K562 (cell line): Measurements from ENCODE around the gene GARIN5B. TPM values are rescaled to one million over a fixed set of nuclear protein-coding genes. Genes with fewer than 3 reads are reported as not detected.
A peak's percentile ranks its signal among the peaks of the same experiment; 100 is the strongest.

Experiments
- ATAC-seq: fragments of 200-7000 bp; cut with Tn5 transposase; 3 replicates; pipeline ENCODE4 v1.9.1; 2020; ENCODE audit warnings: moderate library complexity
- BruUV-seq: library from RNA; stranded (reverse); fragments of 400-500 nt; replicated peaks from 2 replicates; lab custom pipeline; 2021; lab: Mats Ljungman, UMichigan
- CTCF ChIA-PET: fragments of 300-600 bp; formaldehyde crosslinking; extraction: SDS; loops from one replicate; lab custom pipeline; 2021; ENCODE audit warnings: low intra/inter-chr PET ratio; lab: Yijun Ruan, JAX
- POLR2A ChIA-PET: fragments of 300-600, 350-650 bp; sonication (Branson Sonifier 250); formaldehyde crosslinking; extraction: SDS; loops from one replicate; lab custom pipeline; 2021; ENCODE audit warnings: antibody characterized with exemption, inconsistent platforms; lab: Yijun Ruan, JAX
- DNase-seq, 4 experiments: peaks; one replicate each; pipeline versions ENCODE4 v3.0.0 to v3.0.0-alpha.2; 2011 to 2018; ENCODE audit warnings: low spot score in 3 of 4, mixed read lengths in 3 of 4; ENCODE audit errors: extremely low read depth in 1 of 4
- FAIRE-seq: peaks from 2 replicates; lab custom pipeline; 2011; peaks lifted over from hg19 to GRCh38; lab: Jason Lieb, UNC
- H2AFZ ChIP-seq: 2 replicates; pipeline ENCODE4 v1.6.0; 2011; ENCODE audit warnings: low read depth, low read length, control low read depth, inconsistent platforms
- H3K27ac ChIP-seq: fragments of 200-600 bp; 3 replicates; pipeline ENCODE4 v1.8.0; 2011; ENCODE audit warnings: low read depth, mild to moderate bottlenecking, control low read depth, inconsistent platforms, low read length, moderate library complexity, mixed read lengths; ENCODE audit errors: extremely low read depth
- H3K27me3 ChIP-seq, 2 experiments: fragments of 300-600 bp in 1 of 2; 2 replicates in 1 of 2; 3 replicates in 1 of 2; pipeline versions ENCODE4 v1.6.0 to v1.8.0; 2011; ENCODE audit warnings: inconsistent platforms in 2 of 2, low read length in 2 of 2, mild to moderate bottlenecking in 1 of 2, mixed read lengths in 1 of 2, moderate library complexity in 1 of 2; ENCODE audit not compliant: control insufficient read depth in 2 of 2, insufficient read depth in 2 of 2
- H3K36me3 ChIP-seq: fragments of 300-600 bp; 3 replicates; pipeline ENCODE4 v1.8.0; 2011; ENCODE audit warnings: mild to moderate bottlenecking, low read length, inconsistent platforms; ENCODE audit not compliant: control insufficient read depth, insufficient read depth
- H3K4me1 ChIP-seq, 2 experiments: fragments of 200-600 bp in 1 of 2; replicated peaks in 1 of 2; 2 replicates in 1 of 2; 3 replicates in 1 of 2; pipeline versions ENCODE4 v1.5.1 to v1.8.0; 2011; ENCODE audit warnings: inconsistent platforms in 2 of 2, low read length in 2 of 2, mild to moderate bottlenecking in 1 of 2, mixed read lengths in 1 of 2, moderate library complexity in 1 of 2; ENCODE audit not compliant: control insufficient read depth in 2 of 2, insufficient read depth in 2 of 2
- H3K4me2 ChIP-seq: 2 replicates; pipeline ENCODE4 v1.6.1; 2011; ENCODE audit warnings: low read length, control low read depth, inconsistent platforms, mixed read lengths; ENCODE audit not compliant: insufficient read depth
- H3K4me3 ChIP-seq: fragments of 200-600 bp; sonication (generic), shearing (Covaris generic); 2 replicates; pipeline ENCODE4 v1.5.1; 2016; ENCODE audit warnings: control low read depth, inconsistent platforms
- H3K79me2 ChIP-seq: fragments of 200-600 bp; 3 replicates; pipeline ENCODE4 v1.8.0; 2011; ENCODE audit warnings: low read length, inconsistent platforms; ENCODE audit not compliant: control insufficient read depth, insufficient read depth
- H3K9ac ChIP-seq, 2 experiments: 2 replicates each; pipeline versions ENCODE4 v1.6.0 to v1.6.1; 2011; ENCODE audit warnings: low read depth in 2 of 2, low read length in 2 of 2, control low read depth in 1 of 2, inconsistent platforms in 1 of 2, mild to moderate bottlenecking in 1 of 2, mixed read lengths in 1 of 2; ENCODE audit not compliant: insufficient read depth in 1 of 2
- H3K9me1 ChIP-seq: one replicate; pipeline ENCODE4 v1.6.0; 2011; ENCODE audit warnings: inconsistent platforms, mild to moderate bottlenecking, low read length, moderate library complexity; ENCODE audit not compliant: control insufficient read depth, insufficient read depth
- H3K9me3 ChIP-seq: replicated peaks from 2 replicates; pipeline ENCODE4 v1.5.1; 2011; ENCODE audit warnings: low read depth, low read length, inconsistent platforms; ENCODE audit not compliant: control insufficient read depth, insufficient read depth
- H4K20me1 ChIP-seq: replicated peaks from 2 replicates; pipeline ENCODE4 v1.6.1; 2011; ENCODE audit warnings: low read length, inconsistent platforms, mixed read lengths; ENCODE audit not compliant: control insufficient read depth, insufficient read depth
- BRF2 ChIP-seq: IDR thresholded peaks from 3 replicates; pipeline ENCODE4 v1.6.1; 2011; ENCODE audit warnings: borderline replicate concordance, mild to moderate bottlenecking; ENCODE audit not compliant: insufficient read length, insufficient read depth
- DIDO1 ChIP-seq: fragments of 450-650 bp; IDR thresholded peaks from 2 replicates; pipeline ENCODE4 v1.6.1; 2016; ENCODE audit warnings: low read depth, missing biosample characterization, missing genetic modification characterization
- EHMT2 ChIP-seq: fragments of 450-650 bp; IDR thresholded peaks from 2 replicates; pipeline ENCODE4 v1.6.1; 2018; ENCODE audit warnings: antibody characterized with exemption
- FOS ChIP-seq: IDR thresholded peaks from 3 replicates; pipeline ENCODE4 v1.6.1; 2011; ENCODE audit not compliant: insufficient read length; ENCODE audit errors: extremely low read depth
- FOXJ3 ChIP-seq: sonication (generic); formaldehyde crosslinking; IDR thresholded peaks from 2 replicates; pipeline ENCODE4 v1.4.0; 2020; ENCODE audit warnings: mild to moderate bottlenecking, missing genetic modification reagents
- HDAC1 ChIP-seq, 2 experiments: fragments of 450-650 bp; IDR thresholded peaks; 2 replicates each; pipeline ENCODE4 v1.6.1; 2016 to 2017; ENCODE audit warnings: inconsistent platforms in 1 of 2, mild to moderate bottlenecking in 1 of 2, moderate library complexity in 1 of 2
- HMG20B ChIP-seq: fragments of 250-450 bp; sonication (Bioruptor Pico); IDR thresholded peaks from 2 replicates; pipeline ENCODE4 v1.5.0; 2021; ENCODE audit warnings: mild to moderate bottlenecking
- MAFG ChIP-seq: fragments of 450-650 bp; conservative IDR thresholded peaks from 2 replicates; pipeline ENCODE4 v1.6.1; 2016; ENCODE audit warnings: missing genetic modification characterization, missing compliant biosample characterization
- PURB ChIP-seq: sonication (generic); formaldehyde crosslinking; IDR thresholded peaks from 2 replicates; pipeline ENCODE4 v1.9.0; 2021; ENCODE audit warnings: low read depth, mild to moderate bottlenecking, missing genetic modification reagents
- RAD21 ChIP-seq, 2 experiments: fragments of 250-450 bp in 1 of 2; fragments of 450-650 bp in 1 of 2; sonication (Bioruptor Pico) in 1 of 2; formaldehyde crosslinking in 1 of 2; IDR thresholded peaks in 1 of 2; conservative IDR thresholded peaks in 1 of 2; 2 replicates each; pipeline versions ENCODE4 v1.4.0 to v1.8.0; 2020 to 2022; ENCODE audit warnings: mild to moderate bottlenecking in 2 of 2, moderate library complexity in 1 of 2
- ZNF133 ChIP-seq: fragments of 250-450 bp; sonication (Bioruptor Pico); IDR thresholded peaks from 2 replicates; pipeline ENCODE4 v1.4.0; 2020; ENCODE audit warnings: mild to moderate bottlenecking
- WGBS: fragments of 100-300 bp; shearing (Covaris generic); methylation state at CpG from one replicate; pipeline ENCODE4 v1.1.6; 2016; ENCODE audit warnings: low coverage, mixed read lengths; ENCODE audit not compliant: insufficient coverage; ENCODE audit errors: missing lambda C conversion rate; 5-methylcytosine and 5-hydroxymethylcytosine counted together
- in situ Hi-C: fragments of 300-500 bp; cut with MboI; formaldehyde crosslinking; loops from 4 replicates; pipeline ENCODE4 v1.15.0; 2018; ENCODE audit warnings: inconsistent platforms, mixed read lengths
- intact Hi-C: fragments of 100-400 bp; cut with micrococcal nuclease; formaldehyde crosslinking; loops from 2 replicates; pipeline ENCODE4 v1.14.2; 2022
- polyA plus RNA-seq, 8 experiments: library from polyadenylated mRNA; depleted of rRNA in 4 of 8; stranded (reverse) in 5 of 8; unstranded in 3 of 8; fragments of >200 nt; fragmentation: Nextera tagmentation in 2 of 8; fragmentation: Illumina TruSeq in 1 of 8; extraction: Ambion mirVana in 2 of 8; extraction: Trizol in 1 of 8; gene quantifications; 2 replicates each; pipeline versions ENCODE4 v1.2.1 to v1.2.3, GENCODE V29; 2011 to 2014; ENCODE audit warnings: inconsistent platforms in 1 of 8, missing spikeins in 1 of 8
- total RNA-seq, 7 experiments: library from RNA; depleted of rRNA in 6 of 7; stranded (reverse); fragments of >200 nt in 6 of 7; fragmentation: Illumina TruSeq in 2 of 7; extraction: Trizol in 2 of 7; gene quantifications; 2 replicates each; pipeline versions ENCODE4 v1.2.1 to v1.2.3, GENCODE V29; 2011 to 2021; ENCODE audit warnings: low replicate concordance in 1 of 7
- TF ChIP-seq, protein P1 (sequence below): IDR thresholded peaks from 2 replicates; pipeline ENCODE4 v1.6.1; 2011; ENCODE audit warnings: borderline replicate concordance, low read depth, mild to moderate bottlenecking, moderate library complexity, low read length; ENCODE audit not compliant: insufficient read depth, poor library complexity, severe bottlenecking

The GARIN5B gene
- total and polyA plus RNA-seq, 9 of the 15 experiments (the other 6 are each of a cell fraction or from before 2014, with no cell fraction given), result not detected

DNA sequence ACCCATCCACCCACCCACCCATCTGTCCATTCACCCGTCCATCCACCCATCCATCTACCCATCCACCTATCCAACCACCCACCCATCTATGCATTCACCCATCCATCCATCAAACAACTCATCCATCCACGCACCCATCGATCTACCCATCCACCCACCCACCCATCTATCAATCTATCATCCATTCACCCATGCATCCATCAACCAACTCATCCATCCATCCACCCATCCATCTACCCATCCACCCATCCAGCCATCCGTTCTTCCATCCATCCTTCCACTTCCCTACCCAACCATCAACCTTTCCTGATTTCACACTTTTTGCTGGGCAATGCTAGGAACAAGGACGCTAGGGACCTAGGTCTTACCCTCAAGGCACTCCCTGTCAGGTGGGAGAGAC lies 19.0 kb upstream of the GARIN5B start:
- BruUV-seq, result no TSS peak
- ChIA-PET POLR2A (interaction anchor here (12.9 kb wide), 1 partner anchor 23 kb away, joined by 195 read pairs; the partner anchor contains the start of gene UBE2S), CTCF (no interaction called here)
- Histone ChIP-seq H3K36me3 (peaks cover 11% of the 10 kb centered on the region), H3K9ac (no peak overlapping the region), H3K27me3 (no peaks in the 10 kb centered on the region), H3K4me1 (peaks cover 18 to 45% of the 10 kb centered on the region in 2 experiments), H3K4me3 (no peak overlapping the region), H3K79me2 (peaks cover 44% of the 10 kb centered on the region), H3K27ac (no peak overlapping the region), H3K4me2 (peak overlapping the region; percentile 16; the same call in 1 of the 2 replicates), H3K9me3 (no peaks in the 10 kb centered on the region; the same call in 1 of the 2 replicates)
- ATAC-seq (no peak), FAIRE-seq (no peak), DNase-seq (no peak)
- in situ Hi-C loops, result no loop called here
- intact Hi-C loops, result no loop called here
- TF ChIP-seq EHMT2 (peak; percentile 64; the same call in 1 of the 2 replicates), HMG20B (no peak), HDAC1 (IDR thresholded peaks at IDR 0.05) (peak in 1 of 2 experiments; percentile 10; a peak in 1 of 4 replicates)
- TF ChIP-seq, all 486 proteins: peak for 2
- Histone ChIP-seq H2AFZ (no peak overlapping the region), H3K9me1 (no peaks in the 10 kb centered on the region), H4K20me1 (peaks cover 10% of the 10 kb centered on the region)
- WGBS, result 89% methylated on average over 4 of the region's 5 CpGs

DNA sequence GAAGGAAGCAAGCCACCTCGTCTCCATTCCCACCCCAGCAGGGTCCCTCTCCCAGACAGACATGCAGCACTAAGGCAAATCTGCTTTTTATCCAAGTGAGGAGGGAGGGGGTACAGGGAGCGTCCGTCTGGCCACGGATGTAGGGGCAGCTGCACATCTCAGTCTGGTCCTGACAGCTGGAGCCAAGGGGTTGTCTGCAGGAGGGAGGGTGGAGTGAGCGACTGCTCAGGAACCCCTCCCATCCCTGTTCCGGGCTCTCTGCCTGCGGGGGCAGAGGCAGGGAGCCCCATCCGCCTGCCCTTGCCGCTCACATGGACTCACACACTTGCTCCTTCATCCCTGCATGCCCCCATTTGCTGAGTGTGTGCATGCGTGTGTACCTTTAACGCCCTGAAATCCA lies 16.1 kb upstream of the GARIN5B start:
- Histone ChIP-seq H3K4me3 (no peak overlapping the region), H3K79me2 (peaks cover 20% of the 10 kb centered on the region), H4K20me1 (no peaks in the 10 kb centered on the region), H3K9me3 (no peaks in the 10 kb centered on the region; the same call in 1 of the 2 replicates), H3K36me3 (no peaks in the 10 kb centered on the region), H3K27me3 (no peaks in the 10 kb centered on the region), H3K9ac (peak overlapping the region in 1 of 2 experiments; percentile 29; a peak in 2 of 4 replicates), H3K4me2 (no peak overlapping the region), H3K4me1 (peaks cover 21 to 52% of the 10 kb centered on the region in 2 experiments), H2AFZ (no peak overlapping the region), H3K9me1 (no peaks in the 10 kb centered on the region), H3K27ac (no peak overlapping the region)
- in situ Hi-C loops (no loop called here), intact Hi-C loops (no loop called here)
- no peak for ATAC-seq
- POLR2A ChIA-PET, result interaction anchor here (0.7 to 1.2 kb wide), 2 partner anchors 28 to 304 kb away, joined by 4 to 7 read pairs; partner anchors contain the start of gene UBE2S
- no peak for FAIRE-seq
- CTCF ChIA-PET, result no interaction called here
- BruUV-seq, result no TSS peak
- DNase-seq, result no peak
- WGBS, result 42% methylated on average over 8 of the region's 11 CpGs
- TF ChIP-seq MAFG (tag), result no peak
- no peak for TF ChIP-seq ZNF133 (CRISPR knock-in tag)
- no peak for TF ChIP-seq FOXJ3
- TF ChIP-seq, protein P1, sequence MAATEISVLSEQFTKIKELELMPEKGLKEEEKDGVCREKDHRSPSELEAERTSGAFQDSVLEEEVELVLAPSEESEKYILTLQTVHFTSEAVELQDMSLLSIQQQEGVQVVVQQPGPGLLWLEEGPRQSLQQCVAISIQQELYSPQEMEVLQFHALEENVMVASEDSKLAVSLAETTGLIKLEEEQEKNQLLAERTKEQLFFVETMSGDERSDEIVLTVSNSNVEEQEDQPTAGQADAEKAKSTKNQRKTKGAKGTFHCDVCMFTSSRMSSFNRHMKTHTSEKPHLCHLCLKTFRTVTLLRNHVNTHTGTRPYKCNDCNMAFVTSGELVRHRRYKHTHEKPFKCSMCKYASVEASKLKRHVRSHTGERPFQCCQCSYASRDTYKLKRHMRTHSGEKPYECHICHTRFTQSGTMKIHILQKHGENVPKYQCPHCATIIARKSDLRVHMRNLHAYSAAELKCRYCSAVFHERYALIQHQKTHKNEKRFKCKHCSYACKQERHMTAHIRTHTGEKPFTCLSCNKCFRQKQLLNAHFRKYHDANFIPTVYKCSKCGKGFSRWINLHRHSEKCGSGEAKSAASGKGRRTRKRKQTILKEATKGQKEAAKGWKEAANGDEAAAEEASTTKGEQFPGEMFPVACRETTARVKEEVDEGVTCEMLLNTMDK, result no peak
- no peak for TF ChIP-seq BRF2
- no peak for TF ChIP-seq RAD21 (CRISPR knock-in tag; conservative IDR thresholded peaks at IDR 0.05 in 1 of 2, IDR thresholded peaks at IDR 0.05 in 1 of 2)
- no peak for TF ChIP-seq PURB (CRISPR knock-in tag)
- no peak for TF ChIP-seq DIDO1
- no peak for TF ChIP-seq FOS
